ENCODE data around the gene MGA.

The MGA gene

DNA sequence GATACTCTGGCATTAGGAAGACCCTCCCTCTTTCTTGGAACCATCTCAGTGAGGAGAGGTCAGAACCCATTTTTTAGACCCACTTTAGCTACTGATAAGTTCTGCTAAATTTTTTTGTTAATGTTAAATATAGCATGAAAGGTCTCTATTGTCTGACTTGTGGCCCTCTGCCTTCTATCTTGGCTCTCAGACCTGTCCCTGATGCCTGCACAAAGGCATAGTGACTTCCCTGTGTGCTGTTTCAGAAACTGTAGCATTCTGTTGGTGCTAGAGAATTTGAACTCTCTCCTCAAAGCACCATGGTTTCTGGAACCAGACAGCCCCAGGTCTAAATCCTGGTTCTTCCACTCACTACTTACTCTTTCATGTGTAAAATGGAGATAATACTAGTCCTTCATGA lies 129.5 kb downstream of the MGA start:
- no peak for DNase-seq

DNA sequence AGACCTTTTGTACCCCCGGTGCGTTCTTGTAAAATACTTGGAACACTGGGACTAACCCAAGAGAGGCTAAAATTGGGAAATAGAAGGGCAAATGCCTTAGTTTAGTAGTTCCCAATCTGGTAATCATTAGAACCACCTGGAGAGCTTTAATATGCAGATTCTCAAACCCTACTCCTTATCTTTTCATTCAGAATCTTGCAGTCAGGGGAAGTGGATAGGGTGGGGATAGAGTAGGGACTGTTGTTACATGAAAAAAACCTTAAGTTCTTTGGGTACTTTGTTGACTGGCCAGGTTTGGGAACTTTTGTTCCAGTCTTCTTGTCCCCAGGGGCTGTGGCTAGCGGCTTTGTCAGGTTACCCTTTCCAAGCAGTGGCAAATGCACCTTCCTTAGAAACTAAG lies 130.0 kb downstream of the MGA start:
- no peak for DNase-seq

DNA sequence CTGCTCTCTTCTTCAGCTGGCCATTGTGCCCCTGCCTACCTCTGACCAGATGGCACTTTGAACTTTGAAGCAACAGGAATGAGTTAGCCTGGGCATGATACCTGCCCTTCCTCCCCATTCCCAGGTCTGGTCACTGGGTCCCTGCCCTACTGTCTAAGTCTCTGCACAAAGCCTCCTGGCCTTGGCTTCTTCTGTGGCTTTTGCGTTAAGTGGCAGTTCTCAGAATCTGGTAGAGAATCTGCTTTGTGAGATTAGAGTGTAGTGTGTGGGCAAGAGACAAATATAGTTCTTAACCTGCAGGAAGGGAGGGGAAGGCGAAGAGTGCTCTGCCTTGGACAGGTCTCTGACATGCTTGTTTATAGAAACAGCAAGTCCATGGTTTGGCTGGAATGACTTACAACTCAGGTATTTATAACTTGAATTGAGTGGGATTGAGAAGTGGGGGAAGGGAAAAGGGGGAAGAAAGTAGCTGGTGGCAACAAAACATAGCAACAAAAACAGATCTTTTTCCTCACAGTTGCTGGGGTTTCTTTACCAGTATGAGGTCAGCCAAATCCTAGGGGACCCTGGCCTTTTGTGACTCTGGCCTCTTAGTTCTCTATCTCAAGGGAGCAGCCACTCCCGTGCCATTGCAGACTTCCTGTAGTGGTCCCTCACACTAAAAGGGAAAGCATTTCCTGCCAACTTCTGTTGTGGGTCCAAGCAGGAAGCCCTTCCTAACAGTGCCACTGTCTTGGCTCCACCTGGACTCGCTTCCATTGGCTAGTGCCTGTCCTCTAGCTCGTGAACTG lies 130.7 kb downstream of the MGA start:
- no peak for DNase-seq

DNA sequence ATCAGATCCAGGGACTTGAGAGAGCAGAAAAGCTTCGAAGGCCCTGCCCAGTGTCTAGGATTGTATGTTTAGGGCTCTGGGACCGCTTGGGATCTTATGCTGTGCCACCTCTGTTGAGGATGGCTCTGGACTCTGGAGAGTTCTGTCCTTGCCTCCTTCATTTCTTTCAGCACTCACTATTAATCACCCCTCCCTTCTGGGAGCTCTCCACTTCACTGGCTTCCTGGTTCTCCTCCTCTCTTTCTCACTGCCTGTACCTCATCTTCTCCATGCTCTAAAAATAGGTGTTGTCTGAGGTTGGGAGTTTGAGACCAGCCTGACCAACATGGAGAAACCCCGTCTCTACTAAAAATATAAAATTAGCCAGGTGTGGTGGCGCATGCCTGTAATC lies 131.3 kb downstream of the MGA start:
- DNase-seq: no peak

DNA sequence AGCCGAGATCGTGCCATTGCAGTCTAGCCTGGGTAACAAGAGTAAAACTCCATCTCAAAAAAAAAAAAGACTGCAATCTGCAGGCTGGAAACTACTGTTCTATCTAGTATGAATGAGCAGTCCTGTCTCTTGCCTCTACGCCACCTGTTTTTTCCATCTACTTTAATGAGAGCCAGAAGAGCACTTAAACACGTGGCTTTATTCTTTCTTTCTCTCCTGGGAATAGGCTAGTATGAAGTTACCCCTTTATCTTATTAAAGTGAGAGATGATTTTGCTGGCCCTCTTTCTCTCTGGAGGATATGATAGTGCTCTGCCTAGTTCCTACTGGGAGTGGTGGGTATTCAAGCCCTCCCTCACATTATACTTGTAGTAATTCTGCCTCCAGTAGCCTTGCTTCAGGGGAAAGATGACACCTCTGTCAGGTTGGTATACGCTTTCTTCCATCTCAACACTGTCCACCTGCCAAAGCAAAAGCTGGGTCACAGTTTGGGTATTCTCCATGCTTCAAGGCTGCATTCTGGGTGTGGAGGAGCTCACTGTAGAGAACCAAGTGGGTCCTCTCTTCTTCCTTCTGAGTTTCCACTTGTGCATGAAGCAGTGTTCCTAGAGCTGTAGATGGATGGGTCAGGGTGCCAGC lies 131.9 kb downstream of the MGA start:
- no peak for DNase-seq

DNA sequence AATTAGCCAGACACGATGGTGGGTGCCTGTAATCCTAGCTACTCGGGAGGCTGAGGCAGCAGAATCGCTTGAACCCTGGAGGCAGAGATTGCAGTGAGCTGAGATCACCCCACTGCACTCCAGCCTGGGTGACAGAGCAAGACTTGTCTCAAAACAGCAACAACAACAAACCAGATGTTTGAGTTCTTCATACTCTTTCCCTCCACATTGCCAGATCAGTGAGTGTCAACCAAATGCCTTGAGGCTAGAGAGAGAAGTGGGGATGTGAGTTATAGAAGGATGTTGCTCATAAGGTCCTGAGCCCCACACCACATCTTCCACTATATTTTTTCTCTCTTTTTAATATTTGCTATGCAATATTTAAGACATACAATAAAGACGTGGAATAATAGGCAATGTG lies 133.9 kb downstream of the MGA start:
- DNase-seq: no peak

DNA sequence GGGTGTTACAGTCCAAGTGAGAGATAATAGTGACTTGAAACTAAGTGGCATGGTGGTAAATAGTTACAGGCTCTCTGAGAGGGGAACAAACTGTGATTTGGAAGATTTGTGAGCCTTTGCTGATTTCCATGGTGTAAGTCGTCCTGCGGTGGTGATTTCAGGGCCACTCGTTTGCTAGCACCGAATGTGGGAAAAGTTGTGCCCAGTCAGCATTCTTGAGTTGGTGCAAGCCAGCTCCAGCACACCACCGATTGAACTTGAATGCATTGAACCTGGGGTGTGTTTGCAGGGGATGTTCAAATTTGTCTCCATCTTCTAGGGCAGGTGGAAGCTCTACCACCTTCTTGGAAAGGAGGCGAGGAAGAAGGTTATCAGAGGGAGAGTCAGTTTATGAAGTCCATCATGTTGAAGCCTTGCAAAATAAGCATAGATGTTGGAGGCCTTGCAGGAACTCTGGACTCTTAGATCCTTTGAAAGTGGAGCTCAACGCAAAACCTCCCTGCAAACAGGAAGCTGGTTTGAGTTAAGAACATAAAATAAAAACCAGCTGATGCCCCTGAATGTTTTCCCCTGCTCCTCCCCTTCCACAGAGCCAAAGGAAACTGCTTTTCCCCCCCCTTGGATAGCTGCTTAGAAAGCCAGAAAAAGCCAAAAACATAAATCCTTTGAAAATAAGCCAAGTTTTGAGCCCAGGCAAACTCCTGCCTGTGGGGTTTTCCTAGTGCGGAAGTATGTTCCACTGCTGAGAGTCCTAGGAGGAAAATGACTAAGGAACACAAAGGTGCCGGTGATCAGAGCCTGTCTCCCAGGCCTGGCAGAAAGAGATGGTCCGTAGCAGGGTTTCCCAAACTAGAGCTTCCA lies 136.0 kb downstream of the MGA start:
- DNase-seq: no peak

DNA sequence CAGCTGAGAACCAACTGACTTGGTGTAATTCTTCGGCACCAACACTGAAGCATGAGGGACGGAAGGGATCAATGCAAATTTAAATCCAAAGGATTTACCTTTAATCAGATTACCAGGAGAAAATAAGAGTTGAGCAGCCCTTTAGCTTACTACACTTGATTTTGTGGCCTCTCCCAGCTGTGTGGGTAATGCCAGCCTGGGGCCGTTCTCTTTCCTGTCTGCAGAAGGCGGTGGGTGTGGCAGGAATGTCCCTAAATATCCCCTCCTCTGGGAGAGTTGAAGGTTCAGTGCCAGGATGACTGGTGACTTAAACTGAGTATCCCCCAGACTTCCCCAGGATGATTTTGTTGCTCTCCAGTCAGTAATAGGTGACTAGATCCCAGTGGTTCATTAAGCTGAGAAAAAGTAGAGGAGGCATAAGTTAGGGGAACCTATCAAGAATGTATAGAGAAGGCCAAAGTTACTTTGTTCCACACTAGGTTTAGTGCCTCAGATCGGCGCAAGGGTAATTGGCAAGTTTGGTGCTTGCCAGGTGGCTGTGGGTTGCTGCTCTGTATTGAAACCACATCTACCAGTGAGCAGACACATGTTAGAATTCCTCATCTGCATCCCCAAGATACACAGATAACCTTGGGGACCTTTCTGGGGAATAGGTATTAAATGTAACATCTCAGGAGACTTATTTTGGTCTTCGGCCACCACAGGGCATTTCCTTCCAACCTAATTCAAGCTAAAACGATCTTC lies 137.2 kb downstream of the MGA start:
- no peak for DNase-seq

DNA sequence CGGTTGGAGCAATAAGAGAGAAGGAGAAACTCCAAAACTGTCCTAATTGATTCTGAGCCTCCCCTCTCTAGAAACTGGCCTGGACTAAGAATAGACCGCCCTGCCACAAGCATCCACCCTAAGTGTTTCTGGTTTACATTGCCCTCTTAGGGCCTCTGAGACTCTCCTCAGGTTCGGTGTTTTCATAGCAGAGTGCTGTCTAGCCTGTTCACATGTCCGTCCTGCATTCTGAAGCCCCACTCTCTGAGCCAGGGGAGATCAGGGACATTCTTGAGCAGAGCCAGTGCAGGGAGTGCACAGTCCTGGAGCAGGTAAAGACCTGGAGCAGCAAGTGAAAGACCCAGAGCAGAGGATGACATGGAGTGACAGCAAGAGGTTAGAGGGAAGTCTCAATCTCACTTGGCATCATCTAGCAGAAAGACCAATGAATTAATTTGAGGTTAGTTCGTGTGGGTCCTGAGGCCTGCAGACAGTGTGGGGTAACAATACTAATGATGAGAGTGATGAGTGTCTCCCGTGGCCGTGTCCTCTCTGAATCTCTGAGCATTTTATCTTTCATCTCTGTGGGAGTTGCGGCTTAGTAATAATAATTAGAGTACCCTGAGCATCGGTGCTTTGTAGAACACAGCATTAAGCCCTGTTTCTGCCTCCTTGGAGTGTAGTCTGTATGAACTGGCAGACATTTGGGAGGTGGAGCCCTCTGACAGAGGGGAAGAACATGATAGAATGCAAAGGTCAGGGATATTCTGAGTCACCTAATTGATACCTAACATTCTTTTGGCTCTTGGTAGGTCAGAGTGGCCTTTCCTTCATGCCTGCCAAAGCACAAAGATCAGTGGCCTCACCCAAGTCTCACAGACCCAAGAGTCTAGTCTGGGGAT lies 138.6 kb downstream of the MGA start:
- no peak for DNase-seq

DNA sequence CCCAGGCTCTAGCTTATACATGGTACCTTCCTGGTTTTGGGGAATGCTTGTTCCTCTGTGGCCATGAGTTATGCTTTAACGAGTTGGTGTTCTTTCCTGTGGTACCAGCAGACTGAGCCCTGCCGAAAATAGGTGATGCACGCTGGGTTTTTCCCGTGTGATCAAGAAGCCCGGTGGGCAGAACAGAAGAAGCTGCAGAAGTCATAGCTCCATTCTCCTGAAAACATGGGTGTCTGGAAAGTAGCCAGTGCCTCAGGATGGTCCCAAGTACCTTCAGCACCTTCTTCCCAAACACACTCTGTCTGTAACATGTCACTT lies 139.2 kb downstream of the MGA start:
- no peak for DNase-seq

DNA sequence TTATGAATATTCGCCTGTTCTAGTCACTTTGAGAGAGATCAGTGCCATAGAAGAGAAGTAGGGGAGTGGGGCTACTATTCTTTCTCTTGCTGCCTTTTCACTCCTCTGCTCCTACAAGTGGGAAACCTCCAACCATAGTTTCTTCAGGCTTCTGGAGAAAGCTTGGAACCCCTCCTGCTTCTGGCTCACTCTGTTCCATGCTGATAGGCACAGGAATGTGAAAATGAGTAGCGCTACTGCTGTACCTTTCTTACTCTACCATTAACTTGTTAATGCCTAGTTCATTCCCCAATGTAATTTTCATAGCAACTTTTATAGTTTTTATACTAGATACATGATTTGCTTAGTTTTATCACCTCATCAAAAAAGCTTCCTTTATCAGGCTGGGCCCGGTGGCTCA lies 141.0 kb downstream of the MGA start:
- no peak for DNase-seq

DNA sequence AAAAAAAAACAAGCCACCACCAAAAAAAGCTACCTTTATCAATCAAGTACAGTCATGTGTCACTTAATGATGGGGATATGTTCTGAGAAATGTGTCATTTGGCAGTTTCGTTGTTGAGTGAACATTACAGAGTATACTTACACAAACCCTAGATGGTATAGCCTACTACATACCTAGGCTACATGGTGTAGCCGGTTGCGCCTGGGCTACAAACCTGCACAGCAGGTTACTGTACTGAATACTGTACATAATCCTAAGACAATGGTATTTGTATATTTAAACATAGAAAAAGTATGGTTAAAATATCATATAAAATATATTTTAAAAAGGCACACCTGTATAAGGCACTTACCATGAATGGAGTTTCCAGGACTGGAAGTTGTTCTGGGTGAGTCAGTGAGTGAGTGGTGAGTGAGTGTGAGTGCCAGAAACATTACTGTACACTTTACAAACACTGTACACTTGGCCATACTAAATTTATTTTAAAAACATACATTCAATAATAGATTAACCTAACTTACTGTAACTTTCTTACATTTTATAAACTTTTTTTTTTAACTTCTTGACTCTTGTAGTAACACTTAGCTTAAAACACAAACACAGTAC lies 141.7 kb downstream of the MGA start:
- no peak for DNase-seq

DNA sequence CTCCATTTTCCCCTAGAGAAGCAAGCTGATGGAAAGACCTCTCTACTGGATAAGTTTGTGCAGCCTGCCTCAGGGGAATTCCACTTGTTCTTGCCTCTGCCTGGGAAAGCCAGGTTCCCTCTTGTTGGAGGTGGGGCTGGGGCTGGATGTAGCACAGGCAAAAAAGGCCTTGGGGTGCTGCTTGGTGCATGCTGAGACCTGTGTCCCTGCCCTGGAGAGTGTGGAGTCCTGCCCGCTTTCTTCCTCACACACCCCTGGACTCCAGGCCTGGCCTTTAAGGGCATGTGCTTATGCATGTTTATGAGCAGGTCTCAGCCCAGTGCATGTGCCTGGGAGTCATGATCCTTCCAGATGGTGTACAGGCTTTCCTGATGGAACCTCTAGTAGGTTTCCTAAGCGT lies 144.2 kb downstream of the MGA start:
- no peak for DNase-seq

DNA sequence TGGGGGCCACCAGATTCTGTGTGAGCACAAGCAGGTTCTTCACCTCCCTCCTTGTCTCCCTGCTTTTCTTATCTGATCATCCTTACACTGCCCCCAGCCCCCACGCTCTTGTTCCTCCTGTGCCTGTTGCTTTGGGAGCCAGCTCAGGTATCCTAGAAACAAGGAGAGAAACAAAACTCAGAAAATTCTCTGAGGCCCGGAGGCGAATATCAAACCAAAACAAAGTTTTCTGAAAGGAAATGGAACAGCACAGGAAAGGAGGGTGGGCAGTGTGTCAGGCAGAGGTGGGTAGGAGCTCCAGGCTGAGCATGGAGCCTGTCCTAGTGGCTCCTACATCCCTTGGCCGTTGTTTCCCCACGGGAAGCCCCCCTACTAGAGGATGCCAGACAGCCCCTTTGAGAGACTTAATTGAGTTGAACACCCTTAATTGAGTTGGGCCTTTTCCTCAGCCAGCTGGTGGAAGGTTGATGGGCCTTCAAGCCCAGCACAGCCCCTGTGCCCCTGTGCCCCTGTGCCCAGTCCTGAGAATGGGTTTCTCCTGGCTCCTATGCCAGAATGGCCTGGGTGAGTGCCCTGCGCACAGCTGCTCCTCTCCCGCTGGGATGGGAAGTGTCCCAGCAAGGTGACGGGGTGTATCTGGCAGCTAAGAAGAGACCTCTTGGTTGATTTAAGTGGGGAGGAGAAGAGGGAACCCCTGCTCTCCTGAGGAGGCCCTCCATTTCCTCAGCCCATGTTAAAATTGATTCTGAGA lies 144.9 kb downstream of the MGA start:
- no peak for DNase-seq

DNA sequence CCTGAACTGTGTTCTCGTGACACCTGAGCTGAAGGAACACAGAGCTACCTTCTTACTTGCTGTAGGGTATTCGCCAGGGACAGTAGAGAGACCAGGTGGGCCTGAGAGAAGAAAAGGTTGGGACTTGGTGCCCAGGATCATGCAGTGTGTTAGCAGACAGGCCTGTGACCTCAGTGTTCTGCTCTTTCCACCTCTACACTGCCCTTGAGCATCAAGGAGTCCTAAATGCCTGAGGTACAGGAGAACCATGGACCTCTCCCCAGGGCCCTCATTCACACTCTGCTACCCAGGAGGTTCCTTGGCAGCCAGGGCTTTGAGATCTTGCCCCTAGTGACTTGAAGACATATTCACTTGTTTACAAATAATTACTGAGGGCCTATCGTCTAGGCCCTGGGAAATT lies 145.5 kb downstream of the MGA start:
- DNase-seq: no peak

DNA sequence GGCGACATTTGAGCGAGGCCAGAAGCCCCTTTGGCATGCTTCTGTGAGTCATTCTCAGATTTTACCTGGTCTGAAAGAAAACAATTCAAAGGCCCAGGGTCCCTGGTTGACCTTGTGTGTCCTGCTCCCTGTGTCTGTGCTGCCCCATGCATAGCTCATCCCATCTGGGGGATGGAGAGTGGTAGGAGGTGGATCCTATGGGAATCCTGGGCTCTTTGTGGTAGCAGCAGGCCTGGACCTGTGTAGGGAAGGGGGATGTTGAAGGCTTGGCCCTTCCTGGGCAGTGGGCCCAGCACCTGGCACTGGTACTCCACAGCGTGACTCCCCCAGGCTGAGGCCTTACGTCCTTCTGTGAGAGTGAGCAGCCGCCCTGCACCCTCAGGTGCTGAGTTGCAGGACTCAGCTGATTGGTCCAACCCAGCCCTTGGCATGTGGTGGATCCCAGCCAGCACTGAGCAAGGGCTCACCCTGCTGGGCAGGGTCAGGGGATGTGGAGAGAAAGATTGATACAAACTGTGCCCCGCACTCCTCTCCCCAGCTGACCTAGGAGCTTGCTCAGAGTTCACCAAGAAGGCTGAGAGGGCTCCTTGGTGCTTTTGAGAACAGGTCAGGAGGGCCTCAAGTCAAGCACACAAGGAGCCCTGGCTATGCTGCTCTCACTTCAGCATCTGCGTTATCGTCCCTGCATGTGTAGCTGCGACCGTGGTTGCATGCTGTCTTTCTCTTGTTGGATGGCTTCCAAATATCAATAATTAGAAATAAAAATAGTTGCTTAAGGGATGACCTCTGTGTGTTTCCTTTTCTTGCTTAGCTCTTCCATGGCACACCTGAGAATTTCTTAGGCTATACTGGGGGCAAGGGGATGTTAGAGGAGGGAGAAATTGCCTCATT lies 146.3 kb downstream of the MGA start:
- no peak for DNase-seq

DNA sequence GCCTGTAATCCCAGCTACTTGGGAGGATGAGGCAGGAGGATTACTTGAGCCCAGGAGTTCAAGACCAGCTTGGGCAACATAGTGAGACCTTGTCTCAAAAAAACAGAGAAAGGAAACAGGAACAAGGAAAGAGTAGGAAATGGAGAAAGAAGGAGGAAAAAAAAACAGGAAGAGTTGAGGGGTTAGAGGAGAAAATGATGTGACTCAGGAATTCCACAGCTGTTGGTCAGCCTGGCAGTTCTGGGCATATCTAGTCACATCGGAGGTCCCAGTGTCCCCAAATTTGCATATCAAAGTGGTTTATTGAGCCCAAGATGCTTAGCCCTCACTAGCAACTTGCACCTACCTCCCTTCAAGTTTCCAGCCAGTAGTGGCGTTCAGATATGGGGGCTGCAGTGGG lies 148.9 kb downstream of the MGA start:
- no peak for DNase-seq

DNA sequence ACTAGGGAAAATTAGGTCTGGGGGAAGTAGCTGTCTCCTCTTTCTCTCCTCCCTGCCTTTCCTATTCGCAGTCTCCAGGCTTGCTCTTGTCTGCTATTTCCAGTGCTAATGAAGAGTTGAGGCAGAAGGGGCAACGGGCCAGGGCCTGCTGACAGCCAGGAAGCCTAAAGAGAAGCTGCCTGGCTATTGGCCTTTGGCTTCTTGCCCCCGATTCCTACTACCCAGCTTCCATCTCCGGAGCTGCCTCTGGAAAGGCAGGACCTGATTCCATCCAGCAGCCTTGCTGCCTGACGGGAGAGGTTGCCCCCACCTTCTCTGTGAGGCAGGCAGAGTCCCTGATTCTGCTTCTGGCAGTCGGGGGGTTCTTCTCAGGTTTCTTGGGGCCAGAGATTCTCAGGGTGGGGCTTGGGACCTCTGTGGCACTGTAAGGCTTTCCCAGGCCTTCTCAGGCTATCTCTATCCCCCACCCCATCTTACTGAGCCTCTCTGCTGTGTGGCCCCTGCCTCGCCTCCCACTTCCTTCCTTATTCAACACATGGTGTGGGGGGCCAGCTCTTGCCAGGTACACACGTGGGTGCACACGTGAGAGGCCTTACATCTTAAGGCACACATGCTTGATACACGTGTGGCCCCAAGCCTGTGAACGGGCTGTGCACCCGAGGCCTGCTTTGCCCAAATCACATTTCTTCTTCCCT lies 149.5 kb downstream of the MGA start:
- DNase-seq: no peak

DNA sequence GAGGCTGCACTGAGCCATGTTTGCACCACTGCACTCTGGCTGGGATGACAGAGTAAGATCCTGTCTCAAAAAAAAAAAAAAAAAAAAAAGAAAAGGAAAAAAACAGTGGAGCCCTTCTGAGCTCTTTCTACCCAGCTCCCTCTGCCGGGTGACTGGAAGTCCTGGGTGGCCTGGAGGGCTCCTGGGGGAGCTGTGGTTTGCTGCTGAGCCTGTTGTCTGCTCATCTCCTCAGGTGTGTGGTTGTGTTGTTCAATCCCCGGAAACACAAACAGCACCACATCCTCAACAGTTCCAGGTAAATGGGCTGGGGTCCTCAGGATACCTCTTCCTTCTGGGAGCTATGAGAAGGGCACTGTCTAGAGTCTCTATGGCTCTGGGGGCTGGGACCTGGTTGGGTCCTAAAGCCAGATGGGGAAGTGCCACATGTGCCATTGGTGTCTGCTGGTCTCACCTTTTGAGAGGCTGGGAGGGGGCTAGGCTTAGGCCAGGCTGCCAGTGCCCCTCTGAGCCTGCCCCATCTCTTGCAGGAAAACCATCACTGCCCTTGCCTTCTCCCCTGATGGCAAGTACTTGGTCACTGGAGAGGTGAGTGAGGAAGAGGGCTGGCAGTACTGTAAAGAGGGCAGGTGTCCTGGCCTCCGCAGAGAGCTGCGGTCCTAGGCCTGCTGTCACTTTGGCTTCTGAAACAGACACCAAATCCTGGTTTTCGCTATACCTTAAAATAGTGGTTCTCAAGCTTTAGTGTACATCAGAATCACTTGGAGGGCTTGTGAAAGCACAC lies 150.6 kb downstream of the MGA start:
- DNase-seq: no peak

Measured in activated CD8-positive, alpha-beta memory T cell treated with anti-CD3 and anti-CD28 coated beads for 24 hours (primary cell).